Measurements from ENCODE around the gene MAST2.

DNA sequence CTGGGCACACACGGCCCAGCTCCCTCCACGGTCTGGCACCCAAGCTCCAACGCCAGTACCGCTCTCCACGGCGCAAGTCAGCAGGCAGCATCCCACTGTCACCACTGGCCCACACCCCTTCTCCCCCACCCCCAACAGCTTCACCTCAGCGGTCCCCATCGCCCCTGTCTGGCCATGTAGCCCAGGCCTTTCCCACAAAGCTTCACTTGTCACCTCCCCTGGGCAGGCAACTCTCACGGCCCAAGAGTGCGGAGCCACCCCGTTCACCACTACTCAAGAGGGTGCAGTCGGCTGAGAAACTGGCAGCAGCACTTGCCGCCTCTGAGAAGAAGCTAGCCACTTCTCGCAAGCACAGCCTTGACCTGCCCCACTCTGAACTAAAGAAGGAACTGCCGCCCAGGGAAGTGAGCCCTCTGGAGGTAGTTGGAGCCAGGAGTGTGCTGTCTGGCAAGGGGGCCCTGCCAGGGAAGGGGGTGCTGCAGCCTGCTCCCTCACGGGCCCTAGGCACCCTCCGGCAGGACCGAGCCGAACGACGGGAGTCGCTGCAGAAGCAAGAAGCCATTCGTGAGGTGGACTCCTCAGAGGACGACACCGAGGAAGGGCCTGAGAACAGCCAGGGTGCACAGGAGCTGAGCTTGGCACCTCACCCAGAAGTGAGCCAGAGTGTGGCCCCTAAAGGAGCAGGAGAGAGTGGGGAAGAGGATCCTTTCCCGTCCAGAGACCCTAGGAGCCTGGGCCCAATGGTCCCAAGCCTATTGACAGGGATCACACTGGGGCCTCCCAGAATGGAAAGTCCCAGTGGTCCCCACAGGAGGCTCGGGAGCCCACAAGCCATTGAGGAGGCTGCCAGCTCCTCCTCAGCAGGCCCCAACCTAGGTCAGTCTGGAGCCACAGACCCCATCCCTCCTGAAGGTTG is 231.4 kb downstream of the MAST2 start:
- TF ChIP-seq CTCF (conservative IDR thresholded peaks at IDR 0.05; ENCODE audit: low read depth, low read length) (no peak), EZH2 (IDR thresholded peaks at IDR 0.05; ENCODE audit: borderline replicate concordance, low read depth, low read length, poor library complexity, severe bottlenecking) (no peak)

All from A673 (cell line).